GM21367 (cell line): ENCODE data around the gene RELCH.

Experiments
- ATAC-seq: cut with Tn5 transposase; IDR thresholded peaks from one replicate; pipeline ENCODE4 v1.9.1; 2021; ENCODE audit not compliant: unreplicated experiment

Gene RELCH

GRCh38 chr18:62338446-62339105, 151.5 kb downstream of the RELCH start:
- no peak for ATAC-seq

- ATAC-seq, result no peak
Observed at GRCh38 chr18:62339106-62339988, 152.3 kb downstream of the RELCH start.

GRCh38 chr18:62340996-62341395, 153.9 kb downstream of the RELCH start:
- ATAC-seq, result no peak

- no peak for ATAC-seq
Observed at GRCh38 chr18:62341473-62341872, 154.4 kb downstream of the RELCH start.

- ATAC-seq, result no peak
Observed at GRCh38 chr18:62342884-62343283, 155.8 kb downstream of the RELCH start.

GRCh38 chr18:62343316-62343715, 156.3 kb downstream of the RELCH start:
- ATAC-seq, result no peak

- no peak for ATAC-seq
Observed at GRCh38 chr18:62345909-62346308, 158.9 kb downstream of the RELCH start.

- no peak for ATAC-seq
Observed at GRCh38 chr18:62346333-62347088, 159.5 kb downstream of the RELCH start.

GRCh38 chr18:62347089-62347506, 160.0 kb downstream of the RELCH start:
- ATAC-seq, result no peak

DNA sequence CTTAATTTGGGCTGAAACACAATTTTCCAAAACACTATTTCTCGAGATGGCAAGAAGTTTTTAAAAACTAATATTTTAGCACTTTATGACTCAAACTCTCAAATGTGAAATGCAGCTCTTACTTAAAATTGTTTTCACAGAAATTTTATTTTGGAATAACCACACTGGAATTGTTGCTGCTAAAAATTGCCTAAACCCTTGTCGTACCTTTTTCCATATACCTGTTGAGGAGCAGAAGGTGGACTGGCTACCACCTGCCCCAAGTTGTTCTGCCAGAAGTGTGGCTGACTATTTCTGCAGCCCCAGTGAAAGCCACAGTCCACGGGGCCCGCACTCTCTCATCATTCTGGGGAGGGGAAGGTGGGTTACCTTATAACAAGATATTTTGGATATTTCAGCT, 161.4 kb downstream of the RELCH start:
- ATAC-seq, result no peak

- ATAC-seq, result no peak
Observed at GRCh38 chr18:62353170-62353569, 166.1 kb downstream of the RELCH start.

DNA sequence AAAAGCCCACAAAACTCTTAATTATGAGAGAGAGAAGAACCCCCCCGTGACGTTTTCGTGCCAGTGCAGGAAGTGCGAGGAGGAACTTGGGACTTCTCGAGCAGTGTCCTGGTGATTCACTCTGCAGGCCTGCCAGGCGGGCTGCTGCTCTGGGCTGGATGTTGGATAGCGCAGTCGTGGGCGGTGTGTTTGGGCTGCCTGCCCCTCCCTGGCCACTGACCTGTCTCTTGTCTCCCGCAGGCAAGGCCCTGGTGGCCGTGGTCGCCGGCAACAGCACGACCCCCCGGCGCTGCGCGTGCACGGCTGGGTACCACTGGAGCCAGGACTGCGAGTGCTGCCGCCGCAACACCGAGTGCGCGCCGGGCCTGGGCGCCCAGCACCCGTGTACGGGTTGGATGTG, 167.1 kb downstream of the RELCH start:
- ATAC-seq, result no peak

GRCh38 chr18:62357079-62357719, 170.1 kb downstream of the RELCH start:
- ATAC-seq, result no peak
